Fibroblast of lung (primary cell): ENCODE measurements around the gene GABRB3. TPM values are rescaled to one million over a fixed set of nuclear protein-coding genes. Genes with fewer than 3 reads are reported as not detected.

ENCODE experiments used
- DNase-seq, 2 donors: peaks; one replicate each; pipeline versions ENCODE4 v3.0.0 to v3.0.0-alpha.2; 2010; ENCODE audit warnings: low read depth in 2 of 2
- H2AFZ ChIP-seq: 2 replicates; pipeline ENCODE4 v1.5.1; 2012; ENCODE audit warnings: low read length, control low read depth, inconsistent platforms
- H3K27ac ChIP-seq: 2 replicates; pipeline ENCODE4 v1.5.1; 2011; ENCODE audit warnings: low read length, control low read depth; ENCODE audit not compliant: insufficient read depth
- H3K27me3 ChIP-seq: 2 replicates; pipeline ENCODE4 v1.5.1; 2011; ENCODE audit warnings: mild to moderate bottlenecking, low read length; ENCODE audit not compliant: control insufficient read depth, insufficient read depth
- H3K36me3 ChIP-seq: 2 replicates; pipeline ENCODE4 v1.5.1; 2011; ENCODE audit warnings: low read length; ENCODE audit not compliant: control insufficient read depth, insufficient read depth
- H3K4me1 ChIP-seq: 2 replicates; pipeline ENCODE4 v1.5.1; 2011; ENCODE audit warnings: low read length; ENCODE audit not compliant: control insufficient read depth, insufficient read depth; ENCODE audit errors: extremely low read depth
- H3K4me2 ChIP-seq: 2 replicates; pipeline ENCODE4 v1.5.1; 2011; ENCODE audit warnings: low read length, control low read depth; ENCODE audit not compliant: insufficient read depth; ENCODE audit errors: extremely low read depth
- H3K4me3 ChIP-seq, 4 experiments: fragments of 200-600 bp in 1 of 4; sonication (generic) in 1 of 4; replicated peaks in 1 of 4; 2 replicates each; pipeline ENCODE4 v1.5.1; 2011 to 2016; ENCODE audit warnings: low read length in 4 of 4, low read depth in 3 of 4, mild to moderate bottlenecking in 3 of 4, control low read depth in 2 of 4, inconsistent platforms in 1 of 4, mixed read lengths in 1 of 4; ENCODE audit not compliant: insufficient read depth in 1 of 4; ENCODE audit errors: control extremely low read depth in 1 of 4
- H3K79me2 ChIP-seq: 2 replicates; pipeline ENCODE4 v1.5.1; 2012; ENCODE audit warnings: mild to moderate bottlenecking, low read length, inconsistent platforms; ENCODE audit not compliant: control insufficient read depth, insufficient read depth
- H3K9ac ChIP-seq: 2 replicates; pipeline ENCODE4 v1.5.1; 2011; ENCODE audit warnings: mild to moderate bottlenecking, low read length, control low read depth; ENCODE audit not compliant: insufficient read depth
- H3K9me3 ChIP-seq: 2 replicates; pipeline ENCODE4 v1.5.1; 2012; ENCODE audit warnings: low read depth, low read length; ENCODE audit not compliant: control insufficient read depth, insufficient read depth
- H4K20me1 ChIP-seq: 2 replicates; pipeline ENCODE4 v1.5.1; 2011; ENCODE audit warnings: low read length; ENCODE audit not compliant: control insufficient read depth, insufficient read depth; ENCODE audit errors: extremely low read depth
- CTCF ChIP-seq, 2 donors: IDR thresholded peaks in 1 of 2; conservative IDR thresholded peaks in 1 of 2; 1 replicate in 1 of 2; 2 replicates in 1 of 2; pipeline ENCODE4 v1.5.1; 2011 to 2012; ENCODE audit warnings: low read length in 2 of 2, control low read depth in 1 of 2, inconsistent platforms in 1 of 2, low read depth in 1 of 2, mild to moderate bottlenecking in 1 of 2
- EZH2 ChIP-seq: IDR thresholded peaks from 2 replicates; pipeline ENCODE4 v1.5.1; 2012; ENCODE audit warnings: low read length, control low read depth, mild to moderate bottlenecking; ENCODE audit errors: missing control alignments
- polyA plus RNA-seq, 2 donors: library from polyadenylated mRNA; depleted of rRNA in 1 of 2; stranded (reverse) in 1 of 2; unstranded in 1 of 2; fragments of >200 nt; gene quantifications; 2 replicates each; pipeline ENCODE4 v1.2.1, GENCODE V29; 2011 to 2012; ENCODE audit warnings: missing spikeins in 1 of 2
- total RNA-seq: library from RNA; depleted of rRNA; stranded (reverse); fragments of >200 nt; gene quantifications from 2 replicates; pipeline ENCODE4 v1.2.1, GENCODE V29; 2014

GABRB3 gene
- total and polyA plus RNA-seq, 2 donors (not counting 1 experiment from before 2014, with no cell fraction given): 1.1 to 1.5 TPM

GRCh38 chr15:26658290-26658689, 114.6 kb downstream of the GABRB3 start:
- Histone ChIP-seq H3K9ac (no peak overlapping the region), H3K4me1 (no peaks in the 10 kb centered on the region), H3K4me2 (no peak overlapping the region), H3K9me3 (no peaks in the 10 kb centered on the region), H2AFZ (no peak overlapping the region), H3K4me3 (no peak overlapping the region), H3K27me3 (no peaks in the 10 kb centered on the region), H3K36me3 (no peaks in the 10 kb centered on the region), H4K20me1 (no peaks in the 10 kb centered on the region), H3K27ac (no peak overlapping the region), H3K79me2 (no peaks in the 10 kb centered on the region)
- no peak for TF ChIP-seq EZH2
- no peak for TF ChIP-seq CTCF (conservative IDR thresholded peaks at IDR 0.05 in 1 of 2, IDR thresholded peaks at IDR 0.05 in 1 of 2; ENCODE audit: low read depth in 1 of 2, low read length in 2 of 2)
- no peak for DNase-seq

- TF ChIP-seq EZH2: no peak
- H3K9ac ChIP-seq: no peak overlapping the region
- H3K27me3 ChIP-seq: no peaks in the 10 kb centered on the region
- no peak overlapping the region for H3K27ac ChIP-seq
- no peak overlapping the region for H3K4me3 ChIP-seq
- H3K4me1 ChIP-seq: no peaks in the 10 kb centered on the region
- no peak overlapping the region for H3K4me2 ChIP-seq
- H3K9me3 ChIP-seq: no peaks in the 10 kb centered on the region
- no peak for DNase-seq
- no peak overlapping the region for H2AFZ ChIP-seq
- H4K20me1 ChIP-seq: no peaks in the 10 kb centered on the region
- no peaks in the 10 kb centered on the region for H3K36me3 ChIP-seq
- H3K79me2 ChIP-seq: no peaks in the 10 kb centered on the region
These were observed 116.8 kb downstream of the GABRB3 start for GRCh38 chr15:26656080-26656479.

GRCh38 chr15:26651909-26652308, 121.0 kb downstream of the GABRB3 start:
- Histone ChIP-seq H3K4me3 (no peak overlapping the region), H2AFZ (no peak overlapping the region), H3K4me2 (no peak overlapping the region), H3K36me3 (no peaks in the 10 kb centered on the region), H4K20me1 (no peaks in the 10 kb centered on the region), H3K4me1 (no peaks in the 10 kb centered on the region), H3K9ac (no peak overlapping the region), H3K9me3 (no peaks in the 10 kb centered on the region), H3K27ac (no peak overlapping the region), H3K27me3 (no peaks in the 10 kb centered on the region), H3K79me2 (no peaks in the 10 kb centered on the region)
- TF ChIP-seq CTCF (conservative IDR thresholded peaks at IDR 0.05 in 1 of 2, IDR thresholded peaks at IDR 0.05 in 1 of 2; ENCODE audit: low read depth in 1 of 2, low read length in 2 of 2) (no peak), EZH2 (no peak)
- no peak for DNase-seq
